Subcutaneous abdominal adipose tissue (tissue), 5 donors: ENCODE data around the gene CCN5.
"Not testable (repeated sequence)": the region's sequence is repeated elsewhere in the genome, so short reads cannot be mapped to it uniquely, and the experiment has no call there.

Experiments used
- H3K27ac ChIP-seq: one replicate; pipeline ENCODE4 v1.7.0; 2013; ENCODE audit warnings: low read depth, mild to moderate bottlenecking, inconsistent platforms, low read length, moderate library complexity
- H3K27me3 ChIP-seq, 5 donors: one replicate each; pipeline ENCODE4 v1.7.0; 2013; ENCODE audit warnings: low read length in 5 of 5, inconsistent platforms in 1 of 5; ENCODE audit not compliant: control insufficient read depth in 5 of 5, insufficient read depth in 4 of 5
- H3K36me3 ChIP-seq, 5 donors: one replicate each; pipeline ENCODE4 v1.7.0; 2013; ENCODE audit warnings: low read length in 5 of 5; ENCODE audit not compliant: control insufficient read depth in 5 of 5, insufficient read depth in 5 of 5
- H3K4me1 ChIP-seq, 5 donors: one replicate each; pipeline ENCODE4 v1.7.0; 2013; ENCODE audit warnings: low read length in 5 of 5, mild to moderate bottlenecking in 3 of 5, moderate library complexity in 1 of 5; ENCODE audit not compliant: control insufficient read depth in 5 of 5, insufficient read depth in 5 of 5
- H3K4me3 ChIP-seq, 5 donors: one replicate each; pipeline ENCODE4 v1.7.0; 2013; ENCODE audit warnings: low read length in 5 of 5, low read depth in 1 of 5
- H3K9ac ChIP-seq, 5 donors: one replicate each; pipeline ENCODE4 v1.7.0; 2013; ENCODE audit warnings: low read length in 5 of 5, mild to moderate bottlenecking in 4 of 5, moderate library complexity in 3 of 5
- H3K9me3 ChIP-seq, 5 donors: one replicate each; pipeline ENCODE4 v1.7.0; 2013; ENCODE audit warnings: low read length in 5 of 5; ENCODE audit not compliant: control insufficient read depth in 5 of 5
- donor health status: healthy.
- donor health status: healthy.
- donor health status: healthy.
- donor health status: healthy.
- donor health status: healthy.

Gene CCN5

GRCh38 chr20:44754554-44754953 lies 39.4 kb downstream of the CCN5 start:
- H3K27me3 ChIP-seq, result peaks cover 7 to 49% (median 30%) of the 10 kb centered on the region in 5 donors
- no peak overlapping the region for H3K9ac ChIP-seq
- H3K9me3 ChIP-seq, result no peaks in the 10 kb centered on the region
- no peaks in the 10 kb centered on the region for H3K36me3 ChIP-seq
- H3K27ac ChIP-seq, result no peak overlapping the region
- H3K4me1 ChIP-seq, result peaks cover 0 to 14% (median 10%) of the 10 kb centered on the region in 5 donors
- no peak overlapping the region for H3K4me3 ChIP-seq

GRCh38 chr20:44756011-44756688 lies 41.0 kb downstream of the CCN5 start:
- Histone ChIP-seq H3K36me3 (no peaks in the 10 kb centered on the region), H3K9ac (no peak overlapping the region), H3K9me3 (no peaks in the 10 kb centered on the region), H3K4me3 (no peak overlapping the region), H3K27me3 (peaks cover 7 to 37% (median 18%) of the 10 kb centered on the region in 5 donors), H3K4me1 (peaks cover 0 to 5% (median 0%) of the 10 kb centered on the region in 5 donors), H3K27ac (no peak overlapping the region)

GRCh38 chr20:44756956-44757355 lies 41.8 kb downstream of the CCN5 start:
- Histone ChIP-seq H3K4me1 (peaks cover 0 to 6% (median 5%) of the 10 kb centered on the region in 5 donors), H3K9ac (no peak overlapping the region), H3K4me3 (no peak overlapping the region), H3K27ac (no peak overlapping the region), H3K27me3 (peaks cover 5 to 29% (median 10%) of the 10 kb centered on the region in 5 donors), H3K36me3 (no peaks in the 10 kb centered on the region), H3K9me3 (no peaks in the 10 kb centered on the region)

GRCh38 chr20:44758247-44759101 lies 43.3 kb downstream of the CCN5 start:
- Histone ChIP-seq H3K27ac (no peak overlapping the region), H3K27me3 (peaks cover 0 to 17% (median 3%) of the 10 kb centered on the region in 5 donors), H3K9ac (no peak overlapping the region), H3K4me1 (peaks cover 0 to 17% (median 5%) of the 10 kb centered on the region in 5 donors), H3K36me3 (no peaks in the 10 kb centered on the region), H3K9me3 (no peaks in the 10 kb centered on the region), H3K4me3 (no peak overlapping the region)

GRCh38 chr20:44759595-44759994 lies 44.4 kb downstream of the CCN5 start:
- H3K27ac ChIP-seq, result no peak overlapping the region
- no peaks in the 10 kb centered on the region for H3K36me3 ChIP-seq
- H3K9me3 ChIP-seq, result no peaks in the 10 kb centered on the region
- no peak overlapping the region for H3K4me3 ChIP-seq
- H3K27me3 ChIP-seq, result peaks cover 0 to 13% (median 3%) of the 10 kb centered on the region in 5 donors
- H3K9ac ChIP-seq, result no peak overlapping the region
- H3K4me1 ChIP-seq, result peaks cover 0 to 17% (median 5%) of the 10 kb centered on the region in 5 donors

GRCh38 chr20:44761423-44761822 lies 46.3 kb downstream of the CCN5 start:
- H3K36me3 ChIP-seq, result no peaks in the 10 kb centered on the region
- H3K27me3 ChIP-seq, result peaks cover 0 to 9% (median 0%) of the 10 kb centered on the region in 5 donors
- H3K4me1 ChIP-seq, result peaks cover 0 to 17% (median 5%) of the 10 kb centered on the region in 5 donors
- H3K27ac ChIP-seq, result no peak overlapping the region
- H3K9me3 ChIP-seq, result peaks cover 0 to 3% (median 0%) of the 10 kb centered on the region in 5 donors
- H3K9ac ChIP-seq, result no peak overlapping the region
- H3K4me3 ChIP-seq, result no peak overlapping the region

- Histone ChIP-seq H3K27me3 (peaks cover 0 to 6% (median 4%) of the 10 kb centered on the region in 5 donors), H3K36me3 (no peaks in the 10 kb centered on the region), H3K4me3 (no peak overlapping the region), H3K4me1 (peaks cover 0 to 17% (median 5%) of the 10 kb centered on the region in 5 donors), H3K27ac (peak overlapping the region; percentile 1), H3K9ac (no peak overlapping the region), H3K9me3 (peaks cover 0 to 3% (median 0%) of the 10 kb centered on the region in 5 donors)
Observed at GRCh38 chr20:44762466-44763140, 47.4 kb downstream of the CCN5 start.

GRCh38 chr20:44763798-44764197 lies 48.6 kb downstream of the CCN5 start:
- not testable (repeated sequence) for H3K4me3 ChIP-seq, H3K27ac ChIP-seq, H3K27me3 ChIP-seq, H3K9me3 ChIP-seq, H3K36me3 ChIP-seq, H3K9ac ChIP-seq
- H3K4me1 ChIP-seq, result peaks cover 0 to 17% (median 5%) of the 10 kb centered on the region in 5 donors

GRCh38 chr20:44765091-44765490 lies 49.9 kb downstream of the CCN5 start:
- Histone ChIP-seq H3K4me1 (peaks cover 0 to 17% (median 5%) of the 10 kb centered on the region in 5 donors), H3K36me3 (no peaks in the 10 kb centered on the region), H3K9me3 (peaks cover 0 to 3% (median 0%) of the 10 kb centered on the region in 5 donors), H3K9ac (no peak overlapping the region), H3K27me3 (peaks cover 3 to 11% (median 9%) of the 10 kb centered on the region in 5 donors), H3K27ac (no peak overlapping the region), H3K4me3 (no peak overlapping the region)
